Measurements from ENCODE around the gene ROBO1.

Gene ROBO1

DNA sequence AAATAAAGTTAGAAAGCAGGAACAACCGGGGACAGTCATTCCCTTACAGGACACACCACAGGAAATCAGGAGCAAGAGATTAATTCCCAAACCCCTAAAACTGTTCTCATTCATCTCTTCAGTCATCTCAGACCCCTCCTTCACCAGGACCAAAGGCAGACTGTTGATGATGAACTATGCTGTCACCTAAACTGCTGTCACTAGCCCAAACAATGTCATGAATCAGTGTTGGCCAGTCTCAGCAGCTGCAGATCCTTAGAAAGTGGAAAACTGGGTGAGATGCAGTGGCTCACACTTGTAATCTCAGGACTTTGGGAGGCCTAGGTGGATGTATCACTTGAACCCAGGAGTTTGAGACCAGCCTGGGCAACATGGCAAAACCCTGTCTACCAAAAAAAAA lies 909.6 kb downstream of the ROBO1 start:
- TF ChIP-seq, protein P1, sequence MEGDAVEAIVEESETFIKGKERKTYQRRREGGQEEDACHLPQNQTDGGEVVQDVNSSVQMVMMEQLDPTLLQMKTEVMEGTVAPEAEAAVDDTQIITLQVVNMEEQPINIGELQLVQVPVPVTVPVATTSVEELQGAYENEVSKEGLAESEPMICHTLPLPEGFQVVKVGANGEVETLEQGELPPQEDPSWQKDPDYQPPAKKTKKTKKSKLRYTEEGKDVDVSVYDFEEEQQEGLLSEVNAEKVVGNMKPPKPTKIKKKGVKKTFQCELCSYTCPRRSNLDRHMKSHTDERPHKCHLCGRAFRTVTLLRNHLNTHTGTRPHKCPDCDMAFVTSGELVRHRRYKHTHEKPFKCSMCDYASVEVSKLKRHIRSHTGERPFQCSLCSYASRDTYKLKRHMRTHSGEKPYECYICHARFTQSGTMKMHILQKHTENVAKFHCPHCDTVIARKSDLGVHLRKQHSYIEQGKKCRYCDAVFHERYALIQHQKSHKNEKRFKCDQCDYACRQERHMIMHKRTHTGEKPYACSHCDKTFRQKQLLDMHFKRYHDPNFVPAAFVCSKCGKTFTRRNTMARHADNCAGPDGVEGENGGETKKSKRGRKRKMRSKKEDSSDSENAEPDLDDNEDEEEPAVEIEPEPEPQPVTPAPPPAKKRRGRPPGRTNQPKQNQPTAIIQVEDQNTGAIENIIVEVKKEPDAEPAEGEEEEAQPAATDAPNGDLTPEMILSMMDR (conservative IDR thresholded peaks at IDR 0.05; ENCODE audit: low read depth, low read length) = no peak
- H2AFZ ChIP-seq (ENCODE audit: low read depth) = no peak overlapping the region
- H3K79me2 ChIP-seq (ENCODE audit: insufficient read depth, low read depth) = no peaks in the 10 kb centered on the region
- no peaks in the 10 kb centered on the region for H3K4me1 ChIP-seq (ENCODE audit: low read depth, poor library complexity, severe bottlenecking)
- H3K27me3 ChIP-seq (ENCODE audit: insufficient read depth, low read depth) = no peaks in the 10 kb centered on the region
- H4K20me1 ChIP-seq (ENCODE audit: insufficient read depth) = no peaks in the 10 kb centered on the region
- H3K27ac ChIP-seq = no peak overlapping the region
- no peaks in the 10 kb centered on the region for H3K36me3 ChIP-seq (ENCODE audit: insufficient read depth)
- no peak overlapping the region for H3K4me2 ChIP-seq
- no peak overlapping the region for H3K4me3 ChIP-seq (IDR thresholded peaks at IDR 0.05; ENCODE audit: insufficient read depth, low read depth, low read length)
- no peak overlapping the region for H3K9ac ChIP-seq

DNA sequence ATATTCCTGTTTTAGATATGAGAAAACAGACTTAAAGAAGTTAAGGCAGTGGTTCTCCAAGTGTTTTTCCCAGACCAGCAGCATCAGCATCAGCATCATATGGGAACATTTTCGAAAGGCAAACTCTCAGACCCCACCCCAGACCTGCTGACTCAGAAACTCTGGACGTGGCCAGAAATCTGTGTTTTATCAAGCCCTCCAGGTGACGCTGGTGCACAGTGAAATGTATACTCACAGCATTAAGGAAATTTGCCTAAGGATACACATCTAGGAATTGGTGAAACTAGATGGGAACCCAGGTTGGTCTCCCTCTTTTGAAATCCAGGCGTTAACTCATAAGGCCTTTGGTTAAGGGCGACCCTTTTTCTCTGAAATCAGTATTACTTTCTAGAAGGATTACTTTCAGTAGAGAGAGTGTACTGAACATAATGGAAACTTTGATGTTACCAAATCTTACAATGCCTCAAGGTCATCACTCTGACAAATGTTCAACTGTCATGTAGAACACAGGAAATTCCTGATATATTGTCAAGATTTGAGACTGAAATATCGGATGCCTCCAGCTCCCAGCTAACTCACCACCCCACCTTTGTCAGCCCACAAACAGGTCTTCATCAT lies 910.2 kb downstream of the ROBO1 start:
- Histone ChIP-seq H4K20me1 (ENCODE audit: insufficient read depth) (no peaks in the 10 kb centered on the region), H3K79me2 (ENCODE audit: insufficient read depth, low read depth) (no peaks in the 10 kb centered on the region), H3K27ac (no peak overlapping the region), H3K36me3 (ENCODE audit: insufficient read depth) (no peaks in the 10 kb centered on the region), H3K27me3 (ENCODE audit: insufficient read depth, low read depth) (no peaks in the 10 kb centered on the region), H3K9ac (no peak overlapping the region), H2AFZ (ENCODE audit: low read depth) (no peak overlapping the region), H3K4me2 (no peak overlapping the region), H3K4me1 (ENCODE audit: low read depth, poor library complexity, severe bottlenecking) (no peaks in the 10 kb centered on the region), H3K4me3 (IDR thresholded peaks at IDR 0.05; ENCODE audit: insufficient read depth, low read depth, low read length) (no peak overlapping the region)
- TF ChIP-seq, protein P1 (conservative IDR thresholded peaks at IDR 0.05; ENCODE audit: low read depth, low read length) = no peak

DNA sequence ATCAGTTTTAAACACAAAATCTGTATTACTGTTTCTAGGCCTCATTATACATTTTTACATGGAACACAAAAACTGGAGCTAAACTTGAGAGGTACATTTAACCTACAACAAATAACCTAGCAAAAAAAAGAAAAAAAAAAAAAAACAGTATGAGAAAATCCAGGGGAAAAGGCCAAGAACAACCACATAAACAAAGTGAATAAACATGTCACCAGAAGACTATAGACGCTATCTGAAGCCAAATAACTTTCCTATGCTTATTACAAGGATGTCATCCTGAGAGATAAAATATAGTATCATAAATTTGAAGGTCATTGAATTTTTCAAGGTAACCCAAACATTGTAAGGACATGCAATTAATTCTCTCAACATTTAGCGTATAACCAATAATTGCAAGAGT lies 911.6 kb downstream of the ROBO1 start:
- Histone ChIP-seq H3K4me3 (IDR thresholded peaks at IDR 0.05; ENCODE audit: insufficient read depth, low read depth, low read length) (no peak overlapping the region), H4K20me1 (ENCODE audit: insufficient read depth) (no peaks in the 10 kb centered on the region), H3K4me1 (ENCODE audit: low read depth, poor library complexity, severe bottlenecking) (no peaks in the 10 kb centered on the region), H3K79me2 (ENCODE audit: insufficient read depth, low read depth) (no peaks in the 10 kb centered on the region), H3K27me3 (ENCODE audit: insufficient read depth, low read depth) (no peaks in the 10 kb centered on the region), H3K27ac (no peak overlapping the region), H2AFZ (ENCODE audit: low read depth) (no peak overlapping the region), H3K36me3 (ENCODE audit: insufficient read depth) (no peaks in the 10 kb centered on the region), H3K4me2 (no peak overlapping the region), H3K9ac (no peak overlapping the region)
- TF ChIP-seq, protein P1 (conservative IDR thresholded peaks at IDR 0.05; ENCODE audit: low read depth, low read length) = no peak

DNA sequence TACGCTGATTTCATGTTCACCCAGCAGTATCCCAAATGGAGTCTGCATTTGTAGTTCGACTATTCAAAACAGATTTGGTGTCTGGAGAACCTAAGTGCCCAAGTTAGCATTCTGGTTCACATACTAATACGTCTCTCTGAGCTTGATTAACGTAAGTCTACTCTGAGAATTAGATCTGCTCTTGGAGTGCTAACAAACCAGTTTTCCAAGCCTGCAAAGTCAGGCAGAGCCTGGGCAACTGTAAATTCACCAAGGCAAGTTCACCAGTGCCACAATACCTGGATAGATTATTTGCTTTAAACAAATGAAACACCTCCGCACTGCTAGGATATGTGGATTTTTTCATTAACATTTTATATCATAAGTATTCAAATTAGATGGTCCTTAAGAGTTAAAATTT lies 912.6 kb downstream of the ROBO1 start:
- Histone ChIP-seq H2AFZ (ENCODE audit: low read depth) (no peak overlapping the region), H3K27me3 (ENCODE audit: insufficient read depth, low read depth) (no peaks in the 10 kb centered on the region), H3K36me3 (ENCODE audit: insufficient read depth) (no peaks in the 10 kb centered on the region), H3K4me2 (no peak overlapping the region), H4K20me1 (ENCODE audit: insufficient read depth) (no peaks in the 10 kb centered on the region), H3K4me1 (ENCODE audit: low read depth, poor library complexity, severe bottlenecking) (no peaks in the 10 kb centered on the region), H3K4me3 (IDR thresholded peaks at IDR 0.05; ENCODE audit: insufficient read depth, low read depth, low read length) (no peak overlapping the region), H3K79me2 (ENCODE audit: insufficient read depth, low read depth) (no peaks in the 10 kb centered on the region), H3K9ac (no peak overlapping the region), H3K27ac (no peak overlapping the region)
- TF ChIP-seq, protein P1 (conservative IDR thresholded peaks at IDR 0.05; ENCODE audit: low read depth, low read length) = no peak
